Endodermal cell (in vitro differentiated cells): ENCODE data around the gene PPM1J. TPM values are rescaled to one million over a fixed set of nuclear protein-coding genes. Genes with fewer than 3 reads are reported as not detected.

ENCODE experiments used
- DNase-seq: peaks from one replicate; pipeline ENCODE4 v3.0.0-alpha.2; 2017
- H3K27ac ChIP-seq: 2 replicates; pipeline ENCODE4 v1.5.1; 2013; ENCODE audit warnings: mild to moderate bottlenecking, low read depth, low read length, moderate library complexity
- H3K27me3 ChIP-seq: 2 replicates; pipeline ENCODE4 v1.6.1; 2013; ENCODE audit warnings: mild to moderate bottlenecking, low read length, moderate library complexity; ENCODE audit not compliant: insufficient read depth, control insufficient read depth, poor library complexity, severe bottlenecking
- H3K36me3 ChIP-seq: 2 replicates; pipeline ENCODE4 v1.7.0; 2013; ENCODE audit warnings: mild to moderate bottlenecking, low read length, moderate library complexity; ENCODE audit not compliant: control insufficient read depth, insufficient read depth
- H3K4me1 ChIP-seq: one replicate; pipeline ENCODE4 v1.7.0; 2013; ENCODE audit warnings: low read length; ENCODE audit not compliant: control insufficient read depth, insufficient read depth
- H3K4me3 ChIP-seq: 2 replicates; pipeline ENCODE4 v1.5.1; 2013; ENCODE audit warnings: mild to moderate bottlenecking, low read length, moderate library complexity
- H3K9ac ChIP-seq: 2 replicates; pipeline ENCODE4 v1.6.1; 2013; ENCODE audit warnings: mild to moderate bottlenecking, low read length, moderate library complexity; ENCODE audit not compliant: poor library complexity, severe bottlenecking; ENCODE audit errors: extremely low read depth
- H3K9me3 ChIP-seq: 2 replicates; pipeline ENCODE4 v1.6.1; 2013; ENCODE audit warnings: mild to moderate bottlenecking, low read length, moderate library complexity; ENCODE audit not compliant: control insufficient read depth
- H3K27ac Mint-ChIP-seq: 2 replicates; pipeline ENCODE4 v1.8.0; 2020; ENCODE audit warnings: mixed read lengths
- H3K27me3 Mint-ChIP-seq: 2 replicates; pipeline ENCODE4 v1.8.0; 2021; ENCODE audit warnings: mild to moderate bottlenecking, mixed read lengths; ENCODE audit not compliant: insufficient read depth
- H3K36me3 Mint-ChIP-seq: 2 replicates; pipeline ENCODE4 v1.8.0; 2020; ENCODE audit warnings: low read depth, mixed read lengths
- H3K4me1 Mint-ChIP-seq: 2 replicates; pipeline ENCODE4 v1.8.0; 2020; ENCODE audit warnings: mixed read lengths
- H3K4me3 Mint-ChIP-seq: 2 replicates; pipeline ENCODE4 v1.8.0; 2020; ENCODE audit warnings: mild to moderate bottlenecking, moderate library complexity, mixed read lengths
- H3K9me3 Mint-ChIP-seq: 2 replicates; pipeline ENCODE4 v1.8.0; 2020; ENCODE audit warnings: mild to moderate bottlenecking, mixed read lengths
- WGBS, 2 experiments: methylation state at CpG; one replicate each; pipeline versions ENCODE4 v1.1.5 to v1.1.7; 2013; ENCODE audit warnings: missing lambda C conversion rate in 2 of 2, mixed read lengths in 1 of 2; ENCODE audit not compliant: insufficient coverage in 1 of 2, insufficient read length in 1 of 2; 5-methylcytosine and 5-hydroxymethylcytosine counted together
- total RNA-seq, 2 donors: library from RNA; stranded (reverse); fragmentation: NEBNext Ultra II Directional in 1 of 2; extraction: Animal tissue kit (Norgen Biotek cat#: 25700) in 1 of 2; gene quantifications; 2 replicates in 1 of 2; 3 replicates in 1 of 2; pipeline ENCODE4 v1.2.1, GENCODE V29; 2021
- TF ChIP-seq, protein P1 (sequence below): fragments of 200-600 bp; sonication (generic); conservative IDR thresholded peaks from 2 replicates; pipeline ENCODE4 v1.5.0; 2021; ENCODE audit warnings: antibody characterized with exemption, mild to moderate bottlenecking

Gene PPM1J
- total RNA-seq, 2 donors from 2014 or later = 3.1 to 5.7 TPM

DNA sequence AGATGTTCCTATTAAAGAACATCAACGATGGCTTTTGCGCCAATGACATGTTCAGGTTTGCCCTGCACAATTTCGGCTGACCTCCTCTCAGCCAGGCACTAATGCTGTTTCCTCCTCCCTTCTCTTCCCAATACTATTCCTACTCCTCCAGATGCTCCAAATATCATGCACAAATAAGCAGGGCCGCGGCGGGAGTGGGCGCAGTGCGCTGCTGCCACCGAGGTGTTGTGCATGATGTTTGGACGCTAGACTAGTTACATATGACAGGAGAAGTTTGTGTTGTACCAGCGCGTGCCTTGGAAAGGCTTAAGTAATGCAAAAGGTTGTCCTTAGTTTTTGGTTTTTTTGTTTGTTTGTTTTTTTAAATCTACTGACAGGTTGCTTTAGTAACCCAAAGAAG, 33.3 kb upstream of the PPM1J start:
- WGBS, 2 experiments = 93 to 98% methylated on average over 8 to 12 of the region's 12 CpGs

DNA sequence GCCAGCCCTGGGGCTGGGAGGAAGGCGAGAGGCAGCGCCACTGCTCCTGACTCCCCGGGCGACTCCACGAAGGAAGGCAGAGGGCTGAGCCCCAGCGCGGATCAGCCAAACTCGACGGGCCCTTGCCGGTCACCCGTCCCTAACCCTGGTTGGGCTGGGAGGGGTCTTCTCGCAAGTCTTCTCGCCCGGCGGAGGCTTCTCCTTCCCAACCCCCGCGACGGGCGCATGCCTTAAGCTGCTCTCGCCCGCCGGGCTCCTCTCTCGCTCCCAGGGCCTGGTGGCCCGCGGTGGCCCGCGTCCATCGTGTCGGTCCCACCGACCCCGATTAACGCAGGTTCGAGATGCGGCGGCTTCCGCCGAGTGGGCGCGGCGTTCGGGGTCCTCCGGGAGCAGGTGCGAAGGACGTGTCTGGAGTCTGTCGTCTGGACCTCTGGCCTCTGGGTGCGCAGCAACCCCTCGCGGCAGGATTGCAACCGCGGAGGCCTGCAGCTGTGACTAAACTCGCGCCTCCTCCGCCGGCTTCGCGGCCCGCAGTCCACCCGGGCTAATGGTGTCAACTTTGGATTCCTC, 29.0 kb upstream of the PPM1J start:
- Histone ChIP-seq H3K4me1 (no peaks in the 10 kb centered on the region), H3K27ac (no peak overlapping the region), H3K9me3 (no peaks in the 10 kb centered on the region), H3K36me3 (no peaks in the 10 kb centered on the region), H3K9ac (no peak overlapping the region), H3K4me3 (no peak overlapping the region), H3K27me3 (peaks cover 24% of the 10 kb centered on the region)
- Mint-ChIP-seq H3K27me3 (peaks cover 92% of the 10 kb centered on the region), H3K27ac (no peak overlapping the region), H3K4me1 (no peaks in the 10 kb centered on the region), H3K4me3 (peak overlapping the region; percentile 42), H3K36me3 (no peaks in the 10 kb centered on the region), H3K9me3 (peaks cover 19% of the 10 kb centered on the region)
- TF ChIP-seq, protein P1, sequence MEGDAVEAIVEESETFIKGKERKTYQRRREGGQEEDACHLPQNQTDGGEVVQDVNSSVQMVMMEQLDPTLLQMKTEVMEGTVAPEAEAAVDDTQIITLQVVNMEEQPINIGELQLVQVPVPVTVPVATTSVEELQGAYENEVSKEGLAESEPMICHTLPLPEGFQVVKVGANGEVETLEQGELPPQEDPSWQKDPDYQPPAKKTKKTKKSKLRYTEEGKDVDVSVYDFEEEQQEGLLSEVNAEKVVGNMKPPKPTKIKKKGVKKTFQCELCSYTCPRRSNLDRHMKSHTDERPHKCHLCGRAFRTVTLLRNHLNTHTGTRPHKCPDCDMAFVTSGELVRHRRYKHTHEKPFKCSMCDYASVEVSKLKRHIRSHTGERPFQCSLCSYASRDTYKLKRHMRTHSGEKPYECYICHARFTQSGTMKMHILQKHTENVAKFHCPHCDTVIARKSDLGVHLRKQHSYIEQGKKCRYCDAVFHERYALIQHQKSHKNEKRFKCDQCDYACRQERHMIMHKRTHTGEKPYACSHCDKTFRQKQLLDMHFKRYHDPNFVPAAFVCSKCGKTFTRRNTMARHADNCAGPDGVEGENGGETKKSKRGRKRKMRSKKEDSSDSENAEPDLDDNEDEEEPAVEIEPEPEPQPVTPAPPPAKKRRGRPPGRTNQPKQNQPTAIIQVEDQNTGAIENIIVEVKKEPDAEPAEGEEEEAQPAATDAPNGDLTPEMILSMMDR = peak; percentile 71
- DNase-seq = peak; percentile 86
- WGBS, 2 experiments = 43 to 74% methylated on average over 28 to 58 of the region's 58 CpGs

More for the DNA sequence above, 33.3 kb upstream of the PPM1J start:
- Mint-ChIP-seq H3K36me3 (no peaks in the 10 kb centered on the region), H3K27me3 (peaks cover 55% of the 10 kb centered on the region), H3K9me3 (peaks cover 11% of the 10 kb centered on the region), H3K4me1 (no peaks in the 10 kb centered on the region), H3K4me3 (no peak overlapping the region), H3K27ac (no peak overlapping the region)
- H3K27ac ChIP-seq = no peak overlapping the region
- H3K27me3 ChIP-seq = peaks cover 22% of the 10 kb centered on the region
- no peaks in the 10 kb centered on the region for H3K4me1 ChIP-seq
- DNase-seq = no peak
- no peak overlapping the region for H3K4me3 ChIP-seq
- no peaks in the 10 kb centered on the region for H3K36me3 ChIP-seq
- H3K9ac ChIP-seq = no peak overlapping the region
- TF ChIP-seq, protein P1 = no peak
- H3K9me3 ChIP-seq = no peaks in the 10 kb centered on the region

DNA sequence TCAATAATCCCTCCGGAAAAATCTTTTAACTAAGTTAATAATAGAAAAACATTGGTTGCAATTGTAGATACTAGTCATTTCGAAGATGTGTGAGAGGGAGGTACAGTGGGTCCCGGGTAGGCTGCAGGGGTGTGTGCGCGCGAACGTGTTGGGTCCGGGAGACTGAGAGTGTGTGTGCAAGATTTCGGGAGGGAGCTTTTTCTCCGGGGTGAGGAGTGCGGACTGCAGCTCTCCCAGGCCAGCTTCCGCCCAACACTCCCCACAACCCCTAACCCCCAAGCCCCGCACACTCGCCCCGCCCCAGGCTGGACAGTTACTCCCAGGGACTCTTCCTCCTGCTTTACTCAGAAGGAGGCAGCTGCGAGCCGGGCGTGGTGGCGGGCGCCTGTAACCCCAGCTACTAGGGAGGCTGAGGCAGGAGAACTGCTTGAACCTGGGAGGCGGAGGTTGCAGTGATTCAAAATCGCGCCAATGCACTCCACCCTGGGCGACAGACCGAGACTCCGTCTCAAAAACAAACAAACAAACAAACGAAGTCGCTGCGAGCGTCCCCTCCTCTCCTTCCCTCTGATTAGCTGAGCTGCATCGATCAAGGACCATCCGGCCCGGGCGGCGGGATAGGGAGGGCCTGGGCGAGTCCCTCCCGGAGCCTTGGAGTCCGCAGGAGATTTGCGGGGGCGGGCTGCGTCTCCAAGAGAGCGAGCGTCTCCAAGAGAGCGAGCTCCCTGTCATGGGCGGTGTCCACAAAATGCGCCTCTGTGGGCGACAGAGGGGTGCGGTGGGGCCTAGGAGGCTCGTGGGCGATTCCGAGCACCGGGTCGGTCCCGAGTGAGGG, 28.3 kb upstream of the PPM1J start:
- peaks cover 24% of the 10 kb centered on the region for H3K27me3 ChIP-seq
- H3K9me3 ChIP-seq = no peaks in the 10 kb centered on the region
- Mint-ChIP-seq H3K27ac (no peak overlapping the region), H3K27me3 (peaks cover 95% of the 10 kb centered on the region), H3K4me1 (no peaks in the 10 kb centered on the region), H3K36me3 (no peaks in the 10 kb centered on the region), H3K4me3 (peak overlapping the region; percentile 42), H3K9me3 (peaks cover 19% of the 10 kb centered on the region)
- no peak overlapping the region for H3K4me3 ChIP-seq
- no peak overlapping the region for H3K9ac ChIP-seq
- DNase-seq = peak; percentile 80
- TF ChIP-seq, protein P1 = no peak
- no peaks in the 10 kb centered on the region for H3K4me1 ChIP-seq
- WGBS, 2 experiments = 76 to 80% methylated on average over 20 to 54 of the region's 54 CpGs
- H3K36me3 ChIP-seq = no peaks in the 10 kb centered on the region
- no peak overlapping the region for H3K27ac ChIP-seq
